ENCODE results near the gene MMP24. TPM values are rescaled to one million over a fixed set of nuclear protein-coding genes. Genes with fewer than 3 reads are reported as not detected.

Gene MMP24
- total RNA-seq, 1 donor from 2014 or later = not detected

- Histone ChIP-seq H3K9me3 (no peaks in the 10 kb centered on the region), H3K27ac (no peak overlapping the region), H3K4me1 (peaks cover 11 to 31% of the 10 kb centered on the region in 2 donors), H3K27me3 (no peaks in the 10 kb centered on the region), H3K36me3 (peaks cover 19 to 33% of the 10 kb centered on the region in 2 donors), H3K4me3 (no peak overlapping the region)
- intact Hi-C loops (cut with DNase I) = no loop called here
- TF ChIP-seq CTCF (IDR thresholded peaks at IDR 0.05) = no peak
- DNase-seq (ENCODE audit: low spot score in 2 of 2) = no peak
Observed at GRCh38 chr20:35281506-35282101, 55.1 kb downstream of the MMP24 start.

GRCh38 chr20:35283441-35284266 lies 57.2 kb downstream of the MMP24 start:
- TF ChIP-seq CTCF (IDR thresholded peaks at IDR 0.05) = no peak
- H3K27me3 ChIP-seq = no peaks in the 10 kb centered on the region
- no peaks in the 10 kb centered on the region for H3K9me3 ChIP-seq
- intact Hi-C loops (cut with DNase I) = no loop called here
- H3K4me3 ChIP-seq = peak overlapping the region; percentile 79 to 85
- H3K36me3 ChIP-seq = peaks cover 18 to 30% of the 10 kb centered on the region in 2 donors
- H3K4me1 ChIP-seq = peaks cover 6 to 24% of the 10 kb centered on the region in 2 donors
- H3K27ac ChIP-seq = peak overlapping the region; percentile 74 to 75
- no peak for DNase-seq (ENCODE audit: low spot score in 2 of 2)

GRCh38 chr20:35284267-35284991 lies 57.9 kb downstream of the MMP24 start, which contains the start of gene EIF6:
TSS of gene EIF6 (minus strand) at chr20:35284772. CDS start at chr20:35284487, 285 bp downstream.
- H3K27ac ChIP-seq = peak within 1 kb of the TSS; percentile 74 to 75
- H3K4me1 ChIP-seq = peaks cover 6 to 24% of the 10 kb centered on the region in 2 donors
- intact Hi-C loops (cut with DNase I) = no loop called here
- peak in 1 of 2 donors; percentile 92 for DNase-seq (ENCODE audit: low spot score in 2 of 2)
- peak within 1 kb of the TSS; percentile 79 to 85 for H3K4me3 ChIP-seq
- peaks cover 10 to 22% of the 10 kb centered on the region in 2 donors for H3K36me3 ChIP-seq
- H3K9me3 ChIP-seq = no peaks in the 10 kb centered on the region
- H3K27me3 ChIP-seq = no peaks in the 10 kb centered on the region
- no peak for TF ChIP-seq CTCF (IDR thresholded peaks at IDR 0.05)

- no peak for TF ChIP-seq CTCF (IDR thresholded peaks at IDR 0.05)
- Histone ChIP-seq H3K9me3 (no peaks in the 10 kb centered on the region), H3K27me3 (no peaks in the 10 kb centered on the region), H3K4me3 (peak overlapping the region; percentile 79 to 85), H3K4me1 (peaks cover 6 to 24% of the 10 kb centered on the region in 2 donors), H3K27ac (peak overlapping the region; percentile 74 to 75), H3K36me3 (peaks cover 5 to 14% of the 10 kb centered on the region in 2 donors)
- intact Hi-C loops (cut with DNase I) = no loop called here
- DNase-seq (ENCODE audit: low spot score in 2 of 2) = no peak
Observed at GRCh38 chr20:35284992-35285805, 58.7 kb downstream of the MMP24 start.

DNA sequence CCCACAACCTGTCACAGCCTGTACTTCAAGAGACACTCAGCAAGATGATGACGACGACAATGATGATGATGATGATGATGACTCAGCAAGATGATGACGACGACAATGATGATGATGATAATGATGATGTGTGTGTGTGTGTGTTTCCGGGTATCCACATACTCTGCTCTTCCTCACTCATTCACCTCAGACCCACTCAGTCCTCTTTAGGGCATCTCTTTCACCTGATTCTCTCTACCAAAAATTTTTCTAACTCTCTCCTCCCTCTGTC lies 59.3 kb downstream of the MMP24 start:
- intact Hi-C loops (cut with DNase I) = no loop called here
- Histone ChIP-seq H3K4me3 (no peak overlapping the region), H3K4me1 (peaks cover 6 to 24% of the 10 kb centered on the region in 2 donors), H3K9me3 (no peaks in the 10 kb centered on the region), H3K27me3 (no peaks in the 10 kb centered on the region), H3K36me3 (peaks cover 0 to 9% of the 10 kb centered on the region in 2 donors), H3K27ac (no peak overlapping the region)
- no peak for TF ChIP-seq CTCF (IDR thresholded peaks at IDR 0.05)
- DNase-seq (ENCODE audit: low spot score in 2 of 2) = no peak

Measured in ascending aorta (tissue), 2 donors.